Measurements from ENCODE around the gene WDFY1. TPM values are rescaled to one million over a fixed set of nuclear protein-coding genes. Genes with fewer than 3 reads are reported as not detected.

Gene WDFY1
- total and polyA plus RNA-seq, 2 donors (not counting 1 experiment from before 2014, with no cell fraction given), result 28.8 to 76.0 TPM

GRCh38 chr2:223994562-223995162 lies 49.5 kb upstream of the WDFY1 start:
- H3K4me3 Mint-ChIP-seq, result no peak overlapping the region
- no peak overlapping the region for H2AFZ ChIP-seq (ENCODE audit: insufficient read depth, low read depth, low read length, poor library complexity, severe bottlenecking)
- no peaks in the 10 kb centered on the region for H3K27me3 Mint-ChIP-seq
- intact Hi-C loops (cut with micrococcal nuclease), result no loop called here
- H3K36me3 ChIP-seq (replicated peaks in 1 of 2; ENCODE audit: control extremely low read depth in 1 of 2, control insufficient read depth in 1 of 2, extremely low read depth in 1 of 2, insufficient read depth in 2 of 2, low read length in 1 of 2), result no peaks in the 10 kb centered on the region
- no peaks in the 10 kb centered on the region for H3K79me2 ChIP-seq (ENCODE audit: control insufficient read depth, insufficient read depth, low read length)
- H3K27ac Mint-ChIP-seq, result no peak overlapping the region
- ATAC-seq (ENCODE audit: low read depth) (no peak), DNase-seq (no peak)
- CTCF ChIA-PET, result interaction anchor here (0.7 to 7.6 kb wide), 19 partner anchors 10 to 1665 kb away, joined by 3 to 307 read pairs (median 5); partner anchors contain the start of gene SERPINE2
- H3K9ac ChIP-seq (ENCODE audit: low read length), result no peak overlapping the region
- no peak overlapping the region for H3K4me2 ChIP-seq (replicated peaks; ENCODE audit: low read depth, low read length, poor library complexity, severe bottlenecking)
- POLR2A ChIA-PET, result no interaction called here
- H3K4me1 Mint-ChIP-seq, result no peaks in the 10 kb centered on the region
- no peaks in the 10 kb centered on the region for H4K20me1 ChIP-seq (ENCODE audit: control insufficient read depth, insufficient read depth, low read length, poor library complexity, severe bottlenecking)
- H3K4me3 ChIP-seq (ENCODE audit: control extremely low read depth in 1 of 5, extremely low read depth in 1 of 5, insufficient read depth in 1 of 5, low read depth in 2 of 5, low read length in 4 of 5), result no peak overlapping the region
- no peak overlapping the region for H3K27ac ChIP-seq (ENCODE audit: low read length in 2 of 2)
- no peaks in the 10 kb centered on the region for H3K9me3 ChIP-seq (ENCODE audit: control extremely low read depth in 1 of 3, control insufficient read depth in 2 of 3, insufficient read depth in 1 of 3, low read length in 2 of 3)
- H3K27me3 ChIP-seq (replicated peaks in 1 of 4; ENCODE audit: control extremely low read depth in 1 of 4, control insufficient read depth in 3 of 4, insufficient read depth in 4 of 4, low read length in 3 of 4), result no peaks in the 10 kb centered on the region
- H3K4me1 ChIP-seq (ENCODE audit: control insufficient read depth in 2 of 2, insufficient read depth in 2 of 2, low read length in 2 of 2), result no peaks in the 10 kb centered on the region
- TF ChIP-seq CTCF (IDR thresholded peaks at IDR 0.05), result no peak
- TF ChIP-seq EZH2 (IDR thresholded peaks at IDR 0.05; ENCODE audit: borderline replicate concordance, insufficient read depth, low read depth, low read length, poor library complexity, severe bottlenecking), result no peak
- WGBS (ENCODE audit: insufficient coverage), result 89% methylated on average over 3 of the region's 4 CpGs
- no peaks in the 10 kb centered on the region for H3K9me3 Mint-ChIP-seq (ENCODE audit: insufficient read depth)

GRCh38 chr2:223993634-223994232 lies 48.6 kb upstream of the WDFY1 start:
- CTCF ChIA-PET, result interaction anchor here (0.8 to 7.6 kb wide), 37 partner anchors 8 to 1022 kb away, joined by 3 to 307 read pairs (median 4); partner anchors contain the start of genes MRPL44 and SERPINE2
- 56% methylated on average over 3 of the region's 5 CpGs for WGBS (ENCODE audit: insufficient coverage)
- Histone ChIP-seq H3K27ac (ENCODE audit: low read length in 2 of 2) (no peak overlapping the region), H3K9me3 (ENCODE audit: control extremely low read depth in 1 of 3, control insufficient read depth in 2 of 3, insufficient read depth in 1 of 3, low read length in 2 of 3) (no peaks in the 10 kb centered on the region), H2AFZ (ENCODE audit: insufficient read depth, low read depth, low read length, poor library complexity, severe bottlenecking) (no peak overlapping the region), H3K79me2 (ENCODE audit: control insufficient read depth, insufficient read depth, low read length) (no peaks in the 10 kb centered on the region), H3K27me3 (replicated peaks in 1 of 4; ENCODE audit: control extremely low read depth in 1 of 4, control insufficient read depth in 3 of 4, insufficient read depth in 4 of 4, low read length in 3 of 4) (no peaks in the 10 kb centered on the region), H3K36me3 (replicated peaks in 1 of 2; ENCODE audit: control extremely low read depth in 1 of 2, control insufficient read depth in 1 of 2, extremely low read depth in 1 of 2, insufficient read depth in 2 of 2, low read length in 1 of 2) (no peaks in the 10 kb centered on the region), H3K4me1 (ENCODE audit: control insufficient read depth in 2 of 2, insufficient read depth in 2 of 2, low read length in 2 of 2) (no peaks in the 10 kb centered on the region), H4K20me1 (ENCODE audit: control insufficient read depth, insufficient read depth, low read length, poor library complexity, severe bottlenecking) (no peaks in the 10 kb centered on the region), H3K9ac (ENCODE audit: low read length) (no peak overlapping the region), H3K4me2 (replicated peaks; ENCODE audit: low read depth, low read length, poor library complexity, severe bottlenecking) (no peak overlapping the region), H3K4me3 (ENCODE audit: control extremely low read depth in 1 of 5, extremely low read depth in 1 of 5, insufficient read depth in 1 of 5, low read depth in 2 of 5, low read length in 4 of 5) (no peak overlapping the region)
- H3K9me3 Mint-ChIP-seq (ENCODE audit: insufficient read depth), result no peaks in the 10 kb centered on the region
- no peaks in the 10 kb centered on the region for H3K4me1 Mint-ChIP-seq
- peak; percentile 78 for DNase-seq
- no peaks in the 10 kb centered on the region for H3K27me3 Mint-ChIP-seq
- TF ChIP-seq EZH2 (IDR thresholded peaks at IDR 0.05; ENCODE audit: borderline replicate concordance, insufficient read depth, low read depth, low read length, poor library complexity, severe bottlenecking) (no peak), CTCF (IDR thresholded peaks at IDR 0.05) (peak; percentile 85)
- no peak overlapping the region for H3K27ac Mint-ChIP-seq
- intact Hi-C loops (cut with micrococcal nuclease), result loop anchor here (1.0 to 2.0 kb wide), 4 partner anchors 23 to 657 kb away; partner anchors contain the start of gene SERPINE2
- no peak overlapping the region for H3K4me3 Mint-ChIP-seq
- peak; percentile 43 for ATAC-seq (ENCODE audit: low read depth)
- POLR2A ChIA-PET, result no interaction called here

Data from B cell (primary cell).